PC-9 (cell line): ENCODE data around the gene FBXW7.

ENCODE experiments used
- CTCF ChIP-seq: fragments of 200-600 bp; sonication (generic); conservative IDR thresholded peaks from 2 replicates; pipeline ENCODE4 v1.6.1; 2017; ENCODE audit warnings: mixed run types, antibody characterized with exemption, mild to moderate bottlenecking, moderate library complexity
- EZH2 ChIP-seq: fragments of 200-600 bp; sonication (generic); IDR thresholded peaks from 2 replicates; pipeline ENCODE4 v1.8.0; 2017; ENCODE audit warnings: antibody characterized with exemption, low read depth

GRCh38 chr4:152357206-152357605 is 178.7 kb downstream of the FBXW7 start:
- TF ChIP-seq CTCF, result no peak
- TF ChIP-seq EZH2, result no peak
